HG03196 (cell line): ENCODE results near the gene NAXE.
"Not testable (repeated sequence)": the region's sequence is repeated elsewhere in the genome, so short reads cannot be mapped to it uniquely, and the experiment has no call there.

Experiments used
- ATAC-seq: cut with Tn5 transposase; IDR thresholded peaks from one replicate; pipeline ENCODE4 v1.9.1; 2021; ENCODE audit not compliant: unreplicated experiment

The NAXE gene

DNA sequence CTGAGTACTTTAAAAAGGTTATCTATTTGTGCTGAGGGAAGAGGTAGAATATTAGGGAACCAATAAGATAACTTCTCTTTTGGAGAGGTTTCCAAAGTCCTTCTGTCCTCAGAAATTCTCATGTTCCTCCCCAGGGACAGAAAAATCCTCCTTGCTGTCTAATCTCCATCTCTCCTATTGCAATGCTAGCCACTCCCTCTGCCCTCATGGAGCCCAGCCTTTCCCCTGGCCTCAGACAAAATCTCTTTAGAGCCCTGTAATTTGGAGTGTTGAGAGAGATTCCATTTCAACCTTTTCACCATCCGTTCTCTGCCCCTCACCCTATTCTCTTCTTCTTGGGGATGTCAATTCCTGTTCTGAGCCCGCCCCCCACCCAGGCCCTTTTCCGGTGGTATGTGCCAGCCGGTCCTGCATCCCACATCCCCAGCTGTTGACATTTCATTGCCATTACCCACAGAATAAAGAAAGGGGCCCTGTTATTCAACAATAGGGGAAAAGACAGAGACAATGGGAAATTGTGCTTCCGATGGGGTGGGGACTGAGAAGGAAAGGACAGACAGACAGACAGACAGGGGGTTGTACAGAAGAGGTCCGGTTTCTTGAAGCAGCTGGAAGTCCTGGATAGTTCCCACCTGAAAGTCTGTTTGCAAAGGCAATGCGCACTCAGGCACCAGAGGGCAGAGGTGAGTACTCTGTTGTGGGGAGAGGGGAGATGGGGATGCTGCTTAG, 27.4 kb downstream of the NAXE start, which contains the start of gene HAPLN2:
Gene HAPLN2 (plus strand): TSS at position 563 of the 729 bp plus-strand sequence. CDS start 4,076 bp downstream, outside the sequence.
- ATAC-seq: no peak

DNA sequence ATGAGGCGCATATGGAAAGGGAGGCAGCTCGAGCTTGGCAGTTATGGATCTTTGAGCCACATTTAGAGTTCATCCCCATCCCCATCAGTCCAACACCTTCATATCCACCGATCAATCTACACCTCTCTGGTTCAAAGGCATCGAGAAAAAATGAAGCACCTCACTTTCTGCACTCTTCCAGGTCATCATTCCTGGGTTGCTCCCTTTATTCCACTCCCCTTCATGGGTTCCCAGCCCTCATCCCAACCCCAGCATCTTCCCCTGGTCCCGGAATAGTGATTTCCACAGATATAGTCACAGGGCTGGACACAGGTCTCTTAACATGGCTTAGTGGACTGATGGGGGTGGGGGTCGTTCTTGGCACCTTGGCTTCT, 28.0 kb downstream of the NAXE start:
- no peak for ATAC-seq

DNA sequence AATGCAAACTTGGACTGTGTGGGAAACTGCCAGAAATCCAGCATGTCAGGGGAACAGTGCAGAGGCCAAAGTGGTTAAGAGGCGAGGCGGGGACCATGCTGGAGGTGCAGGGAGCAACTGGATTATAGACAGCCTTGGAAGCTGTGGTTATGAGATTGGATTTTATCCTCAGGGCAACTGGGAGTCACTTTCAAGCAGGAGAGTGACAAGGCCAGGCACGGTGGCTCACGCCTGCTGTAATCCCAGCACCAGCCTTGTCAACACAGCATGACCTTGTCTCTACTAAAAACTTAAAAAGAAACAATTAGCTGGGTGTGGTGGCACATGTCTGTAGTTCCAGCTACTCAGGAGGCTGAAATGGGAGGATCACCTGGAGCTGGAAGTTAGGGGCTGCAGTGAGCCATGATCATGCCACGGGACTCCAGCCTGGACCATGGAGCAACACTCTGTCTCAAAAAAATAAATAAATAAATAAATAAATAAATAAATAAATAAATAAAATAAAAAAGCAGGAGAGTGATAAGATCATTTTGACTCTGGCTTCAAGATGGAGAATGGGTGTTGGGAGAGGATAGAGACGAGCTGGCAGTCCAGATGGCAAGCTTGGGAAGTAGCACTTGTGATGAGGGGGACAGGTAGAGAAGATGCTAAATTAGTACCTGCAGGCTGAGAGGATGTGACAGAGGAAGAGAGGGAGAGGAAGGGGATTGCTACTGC, 31.2 kb downstream of the NAXE start:
- no peak for ATAC-seq

DNA sequence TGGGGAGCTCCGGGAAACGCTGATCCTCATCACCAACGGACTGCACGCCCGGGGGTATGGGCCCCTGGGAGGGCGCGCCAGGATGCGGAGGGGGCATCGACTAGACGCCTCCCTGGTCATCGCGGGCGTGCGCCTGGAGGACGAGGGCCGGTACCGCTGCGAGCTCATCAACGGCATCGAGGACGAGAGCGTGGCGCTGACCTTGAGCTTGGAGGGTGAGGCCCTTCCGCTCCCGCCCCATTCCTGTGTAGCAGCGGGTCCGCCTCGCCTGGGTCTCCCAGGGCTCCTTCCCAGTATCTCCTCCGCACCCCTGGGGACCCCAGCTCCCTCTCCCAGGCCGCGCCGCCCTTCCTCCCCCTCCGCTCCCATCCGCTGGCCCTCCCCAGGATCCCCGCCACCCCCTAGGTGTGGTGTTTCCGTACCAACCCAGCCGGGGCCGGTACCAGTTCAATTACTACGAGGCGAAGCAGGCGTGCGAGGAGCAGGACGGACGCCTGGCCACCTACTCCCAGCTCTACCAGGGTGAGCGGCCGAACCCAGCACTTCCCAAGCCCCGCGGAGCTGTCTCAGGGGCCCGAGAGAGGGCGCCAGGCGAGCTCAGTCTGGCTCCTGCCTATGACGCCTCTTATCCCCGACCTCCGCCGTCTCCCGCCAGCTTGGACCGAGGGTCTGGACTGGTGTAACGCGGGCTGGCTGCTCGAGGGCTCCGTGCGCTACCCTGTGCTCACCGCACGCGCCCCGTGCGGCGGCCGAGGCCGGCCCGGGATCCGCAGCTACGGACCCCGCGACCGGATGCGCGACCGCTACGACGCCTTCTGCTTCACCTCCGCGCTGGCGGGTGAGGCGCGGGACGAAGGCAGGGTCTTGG, 32.6 kb downstream of the NAXE start:
- ATAC-seq: no peak

DNA sequence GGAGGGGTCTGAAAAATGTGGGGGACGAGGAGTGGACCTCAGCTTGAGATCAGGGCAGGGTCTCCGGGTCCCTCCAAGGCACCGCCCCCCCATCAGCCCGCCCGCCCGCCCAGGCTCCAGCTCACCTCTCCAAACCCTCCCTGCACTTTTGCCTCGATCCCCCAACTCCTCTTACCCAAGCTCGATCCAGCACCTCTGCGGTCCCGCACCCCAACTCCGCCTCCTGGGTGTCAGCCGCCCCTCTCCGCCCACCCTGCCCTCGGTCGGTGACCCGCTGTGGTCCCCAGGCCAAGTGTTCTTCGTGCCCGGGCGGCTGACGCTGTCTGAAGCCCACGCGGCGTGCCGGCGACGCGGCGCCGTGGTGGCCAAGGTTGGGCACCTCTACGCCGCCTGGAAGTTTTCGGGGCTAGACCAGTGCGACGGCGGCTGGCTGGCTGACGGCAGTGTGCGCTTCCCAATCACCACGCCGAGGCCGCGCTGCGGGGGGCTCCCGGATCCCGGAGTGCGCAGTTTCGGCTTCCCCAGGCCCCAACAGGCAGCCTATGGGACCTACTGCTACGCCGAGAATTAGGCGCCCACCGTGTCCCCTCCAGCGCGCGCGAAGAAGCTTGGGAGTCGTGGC, 33.3 kb downstream of the NAXE start:
- no peak for ATAC-seq

DNA sequence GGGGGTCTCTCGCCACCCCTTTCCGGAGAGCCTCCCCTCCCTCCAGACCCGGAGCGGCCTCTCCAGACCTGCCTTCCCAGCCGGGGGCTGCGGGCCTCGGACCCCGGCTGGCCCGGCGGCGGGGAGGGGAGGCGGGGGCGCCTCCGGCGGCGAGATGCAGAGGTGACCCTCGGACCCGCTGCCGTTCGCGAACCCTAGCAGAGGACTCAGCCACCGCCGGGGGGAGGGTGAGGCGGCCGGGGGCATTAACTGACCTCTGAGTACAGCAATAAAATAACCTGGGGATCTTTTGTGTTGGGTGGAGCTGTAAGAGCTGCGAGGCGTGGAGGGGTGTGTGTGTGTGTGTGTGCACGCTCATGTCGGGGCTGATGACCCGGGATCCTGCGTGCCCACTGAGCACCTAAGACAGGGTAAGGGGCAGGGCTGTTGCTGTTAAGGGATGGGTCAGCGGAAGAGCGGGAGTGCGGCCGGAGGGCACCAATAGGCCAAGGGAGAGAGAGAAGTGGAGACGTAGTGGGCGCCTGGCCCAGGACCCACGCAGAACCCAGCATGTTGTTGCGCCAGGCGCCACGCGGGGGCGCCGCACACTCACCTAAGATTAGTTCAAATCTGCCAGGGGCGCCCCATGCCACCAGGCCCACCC, 34.0 kb downstream of the NAXE start:
- ATAC-seq: no peak

DNA sequence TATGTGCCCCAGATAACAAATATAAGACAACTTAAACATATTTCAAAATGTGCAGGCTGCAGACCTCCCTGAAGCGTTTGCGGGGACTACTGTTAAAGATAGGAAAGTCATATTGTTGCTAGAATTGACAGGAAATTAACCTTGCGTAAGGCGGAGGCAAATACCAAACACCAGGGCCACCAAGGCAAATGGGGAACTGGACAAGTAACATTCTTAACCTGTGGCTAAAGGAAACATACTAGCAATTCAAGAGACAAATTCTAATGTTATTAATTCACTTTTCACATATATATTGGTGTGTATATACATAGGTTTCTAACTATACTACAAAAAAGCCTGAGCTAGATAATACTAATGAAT, 34.5 kb downstream of the NAXE start:
- ATAC-seq: no peak

DNA sequence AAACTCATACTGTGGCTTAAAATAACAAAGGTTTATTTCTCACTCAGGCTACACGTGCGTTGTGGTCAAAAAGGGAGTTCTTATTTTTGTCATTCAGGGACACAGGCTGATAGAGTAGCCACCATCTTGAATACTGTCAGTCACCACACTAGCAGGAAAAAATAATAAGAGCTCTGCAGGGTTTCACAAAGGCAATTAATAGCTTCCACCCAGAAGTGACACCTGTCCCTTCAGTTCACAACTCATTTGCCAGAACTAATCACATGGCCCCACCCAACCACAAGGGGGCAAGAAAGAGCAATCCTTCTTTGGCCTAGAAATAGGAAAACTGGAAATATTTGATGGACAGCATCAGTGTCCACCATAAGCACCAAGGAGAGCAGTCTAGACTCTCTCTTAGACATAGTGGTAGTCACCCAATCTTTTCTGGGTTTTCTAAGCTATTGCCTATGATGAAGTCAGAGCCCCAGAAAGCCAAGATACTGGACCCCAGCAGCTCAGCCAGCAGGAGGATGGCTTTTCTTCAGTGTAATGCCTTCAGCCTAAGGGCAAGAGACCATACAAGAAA, 35.8 kb downstream of the NAXE start:
- ATAC-seq: no peak

DNA sequence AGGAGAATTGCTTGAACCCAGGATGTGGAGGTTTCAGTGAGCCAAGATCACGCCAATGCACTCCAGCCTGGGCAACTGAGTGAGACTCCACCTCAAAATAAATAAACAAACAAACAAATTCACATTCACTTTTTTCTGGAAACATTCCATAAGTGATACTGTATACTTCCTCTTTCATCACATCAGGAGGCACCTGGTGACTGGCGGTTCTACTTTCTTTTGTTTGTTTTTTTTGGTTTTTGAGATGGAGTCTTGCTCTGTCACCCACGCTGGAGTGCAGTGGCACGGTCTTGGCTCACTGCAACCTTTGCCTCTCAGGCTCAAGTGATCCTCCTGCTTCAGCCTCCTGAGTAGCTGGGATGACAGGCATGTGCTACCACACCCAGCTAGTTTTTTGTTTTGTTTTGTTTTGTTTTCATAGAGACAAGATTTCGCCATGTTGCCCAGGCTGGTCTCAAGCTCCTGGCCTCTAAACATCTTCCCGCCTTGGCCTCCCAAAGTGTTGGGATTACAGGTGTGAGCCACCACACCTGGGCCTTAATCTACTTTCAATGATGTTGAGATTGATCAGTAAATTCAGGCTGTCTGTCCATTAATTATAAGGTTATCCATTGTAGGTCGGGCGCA, 38.4 kb downstream of the NAXE start:
- no peak for ATAC-seq

DNA sequence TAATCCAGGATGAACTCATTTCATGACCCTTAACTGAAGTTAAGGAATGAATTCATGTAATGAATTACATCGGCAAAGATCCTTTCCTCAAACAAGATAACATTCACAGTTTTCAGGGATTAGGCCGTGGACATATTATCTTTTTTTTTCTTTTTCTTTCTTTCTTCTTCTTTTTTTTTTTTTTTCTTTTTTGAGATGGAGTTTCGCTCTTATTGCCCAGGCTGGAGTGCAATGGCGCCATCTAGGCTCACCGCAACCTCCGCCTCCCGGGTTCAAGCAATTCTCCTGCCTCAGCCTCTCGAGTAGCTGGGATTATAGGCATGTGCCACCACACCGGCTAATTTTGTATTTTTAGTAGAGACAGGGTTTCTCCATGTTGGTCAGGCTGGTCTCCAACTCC, 39.6 kb downstream of the NAXE start:
- not testable (repeated sequence) for ATAC-seq

DNA sequence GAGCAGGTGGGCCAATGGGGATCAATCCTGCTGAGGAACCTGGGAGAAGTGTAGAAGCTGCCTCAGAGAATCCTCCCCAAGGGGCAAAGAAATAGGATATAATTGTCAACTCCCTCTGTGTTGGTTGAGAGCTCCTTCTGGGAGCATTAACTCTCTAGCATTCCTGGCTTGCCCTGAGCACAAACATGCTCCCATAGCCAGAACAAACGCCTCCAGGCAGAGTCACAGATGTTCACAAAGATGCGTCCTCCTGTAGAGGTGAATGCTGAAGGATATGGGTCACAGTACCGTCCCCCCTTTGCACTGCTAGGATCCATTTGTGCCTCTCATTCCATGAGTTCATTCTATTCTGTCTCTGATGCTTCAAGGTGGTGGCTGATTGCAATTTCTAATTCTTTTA, 40.8 kb downstream of the NAXE start:
- ATAC-seq: no peak

DNA sequence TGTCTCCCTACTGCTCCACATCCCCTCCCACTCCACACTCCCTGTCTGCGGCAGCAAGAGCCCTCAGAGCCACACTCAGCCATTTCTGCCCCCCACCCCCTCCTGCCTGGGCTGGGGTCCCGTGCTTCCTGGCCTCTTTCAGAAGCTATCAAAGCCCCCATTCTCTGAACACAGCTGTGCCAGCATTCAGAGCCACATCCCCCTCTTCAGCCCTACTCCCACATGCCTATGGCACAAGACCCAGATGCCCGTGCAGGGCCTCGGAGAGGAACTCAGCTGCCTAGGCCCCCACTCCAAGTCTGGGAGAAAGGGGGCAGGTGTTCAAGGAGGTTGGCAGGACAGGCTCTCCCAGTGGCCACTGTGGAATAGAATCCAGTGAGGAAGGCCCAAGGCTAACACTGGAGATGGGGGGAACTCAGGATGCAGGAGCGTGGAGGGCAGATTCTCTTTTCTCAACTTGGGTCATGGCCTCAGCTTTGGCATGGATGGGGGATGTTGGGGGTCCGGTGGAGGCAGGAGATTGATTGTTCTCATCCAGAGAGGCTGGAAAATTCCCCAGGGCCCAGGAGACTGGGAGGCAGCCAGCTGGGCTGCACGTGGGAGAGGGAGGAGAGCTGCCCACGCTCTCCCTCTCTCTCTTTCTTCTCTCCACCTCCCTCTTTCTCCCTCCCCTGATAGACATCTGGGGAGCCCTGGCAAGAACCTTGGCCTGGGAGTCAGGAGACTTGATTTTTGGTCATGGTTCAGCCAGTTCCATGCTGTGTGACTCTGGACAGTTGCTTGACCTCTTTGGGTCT, 46.8 kb downstream of the NAXE start:
- ATAC-seq: no peak

DNA sequence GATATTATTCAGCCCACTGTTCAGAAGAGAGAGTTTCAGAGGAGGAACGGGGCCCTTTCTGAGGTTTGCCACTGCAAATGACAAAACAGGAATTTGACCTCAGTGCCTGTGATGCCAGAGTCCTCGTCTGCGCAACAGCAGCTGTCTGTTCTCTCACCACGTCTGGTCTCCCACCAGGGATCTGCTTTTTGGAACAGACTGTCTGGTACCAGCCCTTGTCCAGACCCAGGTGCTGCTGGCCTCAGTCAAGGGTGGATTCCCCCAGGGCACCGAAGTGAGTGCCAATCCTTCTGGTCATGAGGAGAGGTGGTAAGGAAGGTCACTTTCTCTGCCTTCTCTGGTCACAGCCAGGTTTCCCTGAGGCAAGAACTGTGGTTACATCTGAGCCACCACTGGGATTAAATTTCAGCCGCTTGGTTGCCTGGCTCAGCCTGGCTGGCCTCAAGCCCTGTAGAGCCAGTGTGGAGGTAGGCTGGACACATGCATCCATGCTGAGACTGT, 48.1 kb downstream of the NAXE start:
- ATAC-seq: no peak

DNA sequence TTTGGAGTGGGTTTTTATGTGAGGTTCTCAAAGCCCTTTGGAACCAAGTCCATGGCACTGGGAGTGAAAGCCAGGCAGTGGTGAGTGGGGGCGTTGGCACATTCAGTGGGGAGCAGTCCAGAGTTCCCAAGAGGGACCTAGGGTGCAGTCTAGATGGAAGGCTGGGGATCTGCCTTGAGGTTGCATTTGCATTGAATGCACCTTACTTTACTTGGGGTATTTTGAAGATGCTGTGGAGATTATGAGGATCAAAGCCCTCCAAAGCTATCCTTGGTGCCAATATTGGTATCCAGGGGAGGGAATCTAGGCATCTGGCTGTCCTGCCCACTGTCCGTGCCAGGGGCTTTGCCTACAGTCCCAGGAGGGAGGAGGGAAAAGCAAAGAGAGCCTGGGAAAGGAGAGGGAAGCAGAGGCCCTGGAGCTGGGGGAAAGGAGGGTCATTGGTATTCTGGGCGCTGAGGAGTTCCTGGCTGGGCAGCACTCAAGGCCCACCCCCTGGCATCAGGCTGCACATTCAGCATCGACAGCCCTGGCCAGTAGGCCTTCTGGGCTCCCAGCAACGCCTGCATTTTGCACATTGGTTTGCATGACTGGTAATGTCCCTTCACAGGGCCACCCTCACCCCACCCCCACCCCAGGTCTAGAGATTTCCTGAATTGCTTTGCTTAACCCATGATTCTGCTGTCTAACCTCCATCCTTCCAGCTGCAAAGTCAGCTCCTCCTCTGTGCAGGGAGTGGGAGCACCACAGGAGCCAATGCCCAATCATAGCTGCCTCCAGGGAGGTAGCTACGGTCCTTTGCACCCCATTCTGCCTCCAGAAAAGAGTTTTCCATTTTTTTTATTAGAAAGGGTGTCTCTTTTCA, 49.5 kb downstream of the NAXE start:
- ATAC-seq: no peak

DNA sequence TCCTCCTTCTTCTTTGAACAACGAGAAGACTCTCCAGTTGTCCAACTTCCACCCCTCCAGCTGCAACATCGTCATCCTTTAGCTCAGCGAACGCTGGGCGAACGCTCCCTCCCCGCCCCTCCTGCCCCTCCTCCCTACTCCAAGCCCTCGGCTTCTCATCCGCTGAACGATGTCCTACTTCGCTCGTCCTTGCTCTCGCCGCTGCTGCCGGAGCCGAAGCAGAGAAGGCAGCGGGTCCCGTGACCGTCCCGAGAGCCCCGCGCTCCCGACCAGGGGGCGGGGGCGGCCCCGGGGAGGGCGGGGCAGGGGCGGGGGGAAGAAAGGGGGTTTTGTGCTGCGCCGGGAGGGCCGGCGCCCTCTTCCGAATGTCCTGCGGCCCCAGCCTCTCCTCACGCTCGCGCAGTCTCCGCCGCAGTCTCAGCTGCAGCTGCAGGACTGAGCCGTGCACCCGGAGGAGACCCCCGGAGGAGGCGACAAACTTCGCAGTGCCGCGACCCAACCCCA, 50.2 kb downstream of the NAXE start, which contains the start of gene BCAN:
Gene BCAN (plus strand): TSS at position 357 of the 504 bp plus-strand sequence. CDS start 3,938 bp downstream, outside the sequence.
- no peak for ATAC-seq

DNA sequence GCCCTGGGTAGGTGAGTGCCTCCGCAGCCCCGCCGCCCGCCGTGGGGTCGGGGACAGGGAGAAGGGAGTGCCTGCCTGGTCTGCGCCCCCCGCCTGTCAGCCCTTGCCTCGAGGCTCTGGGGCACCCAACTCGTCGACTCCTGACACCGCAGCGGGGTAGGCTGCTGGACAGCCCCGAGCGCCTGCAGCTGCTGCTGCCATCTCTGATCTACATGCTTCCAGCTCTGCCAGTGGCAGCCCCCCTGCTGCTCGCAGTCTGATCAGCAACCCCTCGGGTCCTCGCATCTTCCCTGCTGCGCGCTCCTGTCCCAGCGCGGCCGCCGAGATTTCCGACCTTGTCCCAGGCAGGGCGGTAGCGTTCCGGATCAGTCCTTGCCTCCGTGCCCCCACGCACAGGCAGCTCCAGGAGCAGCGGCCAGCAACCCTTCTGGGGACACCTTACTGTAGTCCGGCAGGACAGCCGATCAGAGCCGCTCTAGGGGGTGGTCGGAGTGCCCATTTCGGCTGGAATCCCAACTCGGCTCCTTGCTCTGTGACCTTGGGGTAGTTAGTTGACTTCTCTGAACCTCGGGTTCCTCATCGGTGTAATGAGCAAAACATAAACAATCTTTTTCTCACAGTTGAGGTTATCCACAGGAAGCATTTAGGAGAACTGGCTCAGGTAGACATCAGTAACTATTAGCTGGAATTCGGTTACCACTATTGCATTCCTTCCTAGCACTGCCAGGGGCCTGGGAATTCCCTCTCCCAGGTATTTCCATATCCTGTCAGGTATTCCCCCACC, 50.9 kb downstream of the NAXE start:
- ATAC-seq: no peak
